Peyer's patch (tissue), 4 donors: ENCODE measurements around the gene ACOD1. TPM values are rescaled to one million over a fixed set of nuclear protein-coding genes. Genes with fewer than 3 reads are reported as not detected.
A peak's percentile ranks its signal among the peaks of the same experiment; 100 is the strongest.
"Not testable (repeated sequence)": the region's sequence is repeated elsewhere in the genome, so short reads cannot be mapped to it uniquely, and the experiment has no call there.

Experiments
- DNase-seq, 3 donors: peaks; one replicate each; pipeline ENCODE4 v3.0.0-alpha.2; 2017 to 2019
- H3K27ac ChIP-seq, 4 donors: fragments of 200-600 bp; sonication (generic); one replicate each; pipeline ENCODE4 v1.5.1; 2016 to 2019
- H3K27me3 ChIP-seq, 2 donors: fragments of 200-600 bp; sonication (generic); one replicate each; pipeline ENCODE4 v1.5.1; 2019
- H3K36me3 ChIP-seq, 3 donors: fragments of 200-600 bp; sonication (generic); one replicate each; pipeline ENCODE4 v1.5.1; 2016 to 2019
- H3K4me1 ChIP-seq, 4 donors: fragments of 200-600 bp; sonication (generic); one replicate each; pipeline ENCODE4 v1.5.1; 2016 to 2019
- H3K4me3 ChIP-seq, 4 donors: fragments of 200-600 bp; sonication (generic); 1 replicate in 3 of 4; 2 replicates in 1 of 4; pipeline ENCODE4 v1.5.1; 2016 to 2019; ENCODE audit warnings: mild to moderate bottlenecking in 1 of 4
- H3K9me3 ChIP-seq, 4 donors: fragments of 200-600 bp; sonication (generic); one replicate each; pipeline ENCODE4 v1.5.1; 2016 to 2019; ENCODE audit warnings: mild to moderate bottlenecking in 1 of 4
- POLR2A ChIP-seq, 2 donors: fragments of 450-650 bp; IDR thresholded peaks; one replicate each; pipeline ENCODE4 v1.5.1; 2017; ENCODE audit warnings: antibody characterized with exemption in 2 of 2, mild to moderate bottlenecking in 2 of 2, moderate library complexity in 2 of 2
- total RNA-seq, 4 donors: library from RNA; depleted of rRNA; stranded (reverse); fragments of >200 nt; gene quantifications; one replicate each; pipeline ENCODE4 v1.1.0, GENCODE V29; 2016
- TF ChIP-seq, protein P1 (sequence below), 6 experiments: fragments of 450-650 bp in 4 of 6; fragments of 200-600 bp in 2 of 6; sonication (generic) in 1 of 6; IDR thresholded peaks; one replicate each; pipeline ENCODE4 v1.5.1; 2017 to 2019; ENCODE audit warnings: antibody characterized with exemption in 6 of 6, mild to moderate bottlenecking in 3 of 6, moderate library complexity in 1 of 6

ACOD1 gene
- total RNA-seq, 4 donors from 2014 or later, result not detected

DNA sequence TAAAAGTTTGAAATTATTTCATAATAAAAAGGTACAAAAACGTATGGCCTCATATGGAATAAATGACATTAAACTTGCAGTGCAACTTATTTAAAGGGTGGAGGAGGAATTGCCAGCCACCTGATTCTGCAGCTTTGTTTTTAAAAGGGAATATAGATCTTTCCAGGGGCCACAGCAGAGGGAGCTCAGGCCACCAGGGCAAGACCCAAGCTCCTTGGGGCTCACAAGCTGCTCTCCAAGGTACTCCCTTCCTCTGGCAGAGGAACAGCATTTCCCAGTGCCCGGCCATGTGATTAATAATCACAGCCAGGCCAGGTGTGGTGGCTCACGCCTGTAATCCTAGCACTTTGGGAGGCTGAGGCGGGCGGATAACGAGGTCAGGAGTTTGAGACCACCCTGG, 6.2 kb downstream of the ACOD1 start:
- no peak overlapping the region for H3K4me3 ChIP-seq
- peaks cover 0 to 4% (median under 1%) of the 10 kb centered on the region in 4 donors for H3K9me3 ChIP-seq
- no peaks in the 10 kb centered on the region for H3K27me3 ChIP-seq
- H3K27ac ChIP-seq, result no peak overlapping the region
- DNase-seq, result no peak
- TF ChIP-seq, protein P1, sequence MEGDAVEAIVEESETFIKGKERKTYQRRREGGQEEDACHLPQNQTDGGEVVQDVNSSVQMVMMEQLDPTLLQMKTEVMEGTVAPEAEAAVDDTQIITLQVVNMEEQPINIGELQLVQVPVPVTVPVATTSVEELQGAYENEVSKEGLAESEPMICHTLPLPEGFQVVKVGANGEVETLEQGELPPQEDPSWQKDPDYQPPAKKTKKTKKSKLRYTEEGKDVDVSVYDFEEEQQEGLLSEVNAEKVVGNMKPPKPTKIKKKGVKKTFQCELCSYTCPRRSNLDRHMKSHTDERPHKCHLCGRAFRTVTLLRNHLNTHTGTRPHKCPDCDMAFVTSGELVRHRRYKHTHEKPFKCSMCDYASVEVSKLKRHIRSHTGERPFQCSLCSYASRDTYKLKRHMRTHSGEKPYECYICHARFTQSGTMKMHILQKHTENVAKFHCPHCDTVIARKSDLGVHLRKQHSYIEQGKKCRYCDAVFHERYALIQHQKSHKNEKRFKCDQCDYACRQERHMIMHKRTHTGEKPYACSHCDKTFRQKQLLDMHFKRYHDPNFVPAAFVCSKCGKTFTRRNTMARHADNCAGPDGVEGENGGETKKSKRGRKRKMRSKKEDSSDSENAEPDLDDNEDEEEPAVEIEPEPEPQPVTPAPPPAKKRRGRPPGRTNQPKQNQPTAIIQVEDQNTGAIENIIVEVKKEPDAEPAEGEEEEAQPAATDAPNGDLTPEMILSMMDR (IDR thresholded peaks at IDR 0.05), result no peak
- TF ChIP-seq POLR2A (IDR thresholded peaks at IDR 0.05), result no peak
- no peaks in the 10 kb centered on the region for H3K36me3 ChIP-seq
- no peaks in the 10 kb centered on the region for H3K4me1 ChIP-seq

DNA sequence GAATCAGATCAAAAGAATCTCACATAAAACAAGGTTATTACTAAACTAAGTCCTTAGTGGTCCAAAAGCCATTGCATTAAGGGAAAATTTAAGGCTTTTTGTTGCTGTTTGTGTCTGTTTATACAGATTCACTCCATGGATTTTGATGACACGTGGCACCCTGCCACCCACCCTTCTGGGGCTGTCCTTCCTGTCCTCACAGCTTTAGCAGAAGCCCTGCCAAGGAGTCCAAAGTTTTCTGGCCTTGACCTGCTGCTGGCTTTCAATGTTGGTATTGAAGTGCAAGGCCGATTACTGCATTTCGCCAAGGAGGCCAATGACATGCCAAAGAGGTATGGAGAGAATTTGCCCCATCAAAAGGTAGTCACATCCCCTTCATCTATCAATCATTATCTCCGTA, 6.9 kb downstream of the ACOD1 start:
- peaks cover 0 to 10% (median 4%) of the 10 kb centered on the region in 4 donors for H3K9me3 ChIP-seq
- H3K4me1 ChIP-seq, result no peaks in the 10 kb centered on the region
- H3K4me3 ChIP-seq, result no peak overlapping the region
- TF ChIP-seq, protein P1 (IDR thresholded peaks at IDR 0.05), result no peak
- no peak for TF ChIP-seq POLR2A (IDR thresholded peaks at IDR 0.05)
- no peaks in the 10 kb centered on the region for H3K27me3 ChIP-seq
- no peaks in the 10 kb centered on the region for H3K36me3 ChIP-seq
- H3K27ac ChIP-seq, result no peak overlapping the region
- no peak for DNase-seq

DNA sequence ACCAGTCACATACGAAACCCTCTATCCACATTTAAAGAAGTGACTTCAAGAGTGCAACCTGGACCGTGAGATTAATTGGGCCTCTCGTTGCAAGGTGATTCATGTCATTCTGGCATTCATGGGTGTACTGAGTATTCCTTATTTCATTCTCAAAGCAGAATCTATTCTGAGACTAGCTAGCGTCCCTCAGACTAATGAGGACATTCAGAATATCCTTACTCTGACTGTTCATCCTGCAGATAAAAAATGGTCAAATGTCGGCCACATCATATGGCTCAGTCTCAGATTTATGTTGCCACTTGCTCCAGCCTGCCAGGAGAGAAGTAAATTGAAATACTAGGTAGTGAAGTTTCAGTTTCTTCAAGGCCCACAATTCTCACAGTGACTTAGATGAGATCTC, 7.3 kb downstream of the ACOD1 start:
- no peak for TF ChIP-seq POLR2A (IDR thresholded peaks at IDR 0.05)
- TF ChIP-seq, protein P1 (IDR thresholded peaks at IDR 0.05), result no peak
- Histone ChIP-seq H3K4me1 (no peaks in the 10 kb centered on the region), H3K4me3 (no peak overlapping the region), H3K36me3 (no peaks in the 10 kb centered on the region), H3K27ac (no peak overlapping the region), H3K9me3 (peaks cover 0 to 12% (median 5%) of the 10 kb centered on the region in 4 donors), H3K27me3 (no peaks in the 10 kb centered on the region)
- no peak for DNase-seq

DNA sequence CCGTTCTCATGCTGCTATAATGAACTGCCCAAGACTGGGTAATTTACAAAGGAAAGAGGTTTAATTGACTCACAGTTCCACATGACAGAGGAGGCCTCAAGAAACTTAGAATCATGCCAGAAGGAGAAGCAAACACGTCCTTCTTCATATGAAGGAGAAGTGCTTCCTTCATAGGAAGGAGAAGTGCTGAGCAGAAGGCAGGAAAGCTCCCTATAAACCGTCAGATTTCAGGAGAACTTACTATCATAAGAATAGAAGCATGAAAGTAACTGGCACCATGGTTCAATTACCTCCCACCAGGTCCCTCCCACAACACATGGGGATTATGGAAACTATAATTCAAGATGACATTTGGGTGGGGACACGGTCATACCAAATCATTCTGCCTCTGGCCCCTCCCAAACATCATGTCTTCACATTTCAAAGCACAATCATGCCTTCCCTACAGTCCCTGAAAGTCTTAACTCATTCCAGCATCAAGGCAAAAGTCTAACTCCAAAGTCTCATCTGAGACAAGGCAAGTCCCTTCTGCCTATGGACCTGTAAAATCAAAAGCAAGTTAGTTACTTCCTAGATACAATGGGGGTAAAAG, 10.6 kb downstream of the ACOD1 start:
- no peaks in the 10 kb centered on the region for H3K4me1 ChIP-seq
- no peak overlapping the region for H3K4me3 ChIP-seq
- H3K36me3 ChIP-seq, result no peaks in the 10 kb centered on the region
- no peaks in the 10 kb centered on the region for H3K27me3 ChIP-seq
- peaks cover 0 to 12% (median 5%) of the 10 kb centered on the region in 4 donors for H3K9me3 ChIP-seq
- no peak for DNase-seq
- no peak overlapping the region for H3K27ac ChIP-seq
- TF ChIP-seq POLR2A (IDR thresholded peaks at IDR 0.05), result no peak
- TF ChIP-seq, protein P1 (IDR thresholded peaks at IDR 0.05), result no peak

DNA sequence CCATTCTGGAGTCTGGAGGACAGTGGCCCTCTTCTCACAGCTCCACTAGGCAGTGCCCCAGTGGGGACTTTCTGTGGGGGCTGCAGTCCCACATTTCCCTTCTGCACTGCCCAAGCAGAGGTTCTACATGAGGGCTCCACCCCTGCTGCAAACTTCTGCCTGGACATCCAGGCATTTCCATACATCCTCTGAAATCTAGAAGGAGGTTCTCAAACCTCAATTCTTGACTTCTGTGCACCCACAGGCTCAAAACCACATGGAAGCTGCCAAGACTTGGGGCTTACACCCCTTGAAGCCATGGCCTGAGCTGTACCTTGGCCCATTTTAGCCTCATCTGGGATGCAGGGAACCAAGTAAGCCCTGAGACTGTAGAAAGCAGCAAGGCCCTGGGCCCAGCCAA, 11.4 kb downstream of the ACOD1 start:
- not testable (repeated sequence) for H3K36me3 ChIP-seq, DNase-seq, H3K27ac ChIP-seq, H3K4me3 ChIP-seq, H3K27me3 ChIP-seq, H3K4me1 ChIP-seq
- peaks cover 0 to 12% (median 5%) of the 10 kb centered on the region in 4 donors for H3K9me3 ChIP-seq

DNA sequence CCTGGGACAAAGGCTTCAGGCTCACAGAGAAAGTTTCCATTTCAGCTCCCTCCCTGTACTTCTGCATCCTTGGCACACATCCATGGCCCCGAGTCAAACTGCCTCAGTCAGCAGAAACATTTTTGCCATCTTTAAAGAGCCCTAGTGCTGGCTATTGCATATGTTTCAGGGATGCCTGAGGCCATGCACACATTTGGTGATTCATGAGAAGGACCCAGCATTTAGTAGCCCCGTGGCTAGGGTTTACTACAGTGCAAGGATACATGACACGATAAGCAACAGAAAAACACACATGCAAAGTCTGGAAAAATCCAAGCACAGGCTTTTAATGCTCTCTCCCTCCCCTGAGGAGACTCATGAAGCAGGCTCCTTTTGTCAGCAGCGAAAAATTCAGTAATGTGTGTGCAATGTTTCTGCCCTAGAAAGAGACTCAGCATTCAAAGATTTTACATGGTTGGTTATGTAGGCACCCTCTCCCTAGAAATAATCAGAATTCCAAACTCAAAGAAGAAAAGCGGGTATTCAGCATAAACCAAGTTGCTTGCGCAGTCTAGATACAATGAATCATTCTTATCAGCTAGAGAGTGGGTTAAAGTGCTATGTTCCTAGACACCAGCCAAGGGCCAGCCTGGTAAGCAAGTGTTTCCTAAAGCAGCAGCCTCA, 17.6 kb downstream of the ACOD1 start:
- no peaks in the 10 kb centered on the region for H3K27me3 ChIP-seq
- DNase-seq, result peak in 1 of 3 donors; percentile 50
- H3K36me3 ChIP-seq, result no peaks in the 10 kb centered on the region
- TF ChIP-seq, protein P1 (IDR thresholded peaks at IDR 0.05), result no peak
- no peak for TF ChIP-seq POLR2A (IDR thresholded peaks at IDR 0.05)
- H3K4me3 ChIP-seq, result no peak overlapping the region
- no peak overlapping the region for H3K27ac ChIP-seq
- H3K9me3 ChIP-seq, result no peaks in the 10 kb centered on the region
- no peaks in the 10 kb centered on the region for H3K4me1 ChIP-seq
